ENCODE measurements around the gene YARS2. TPM values are rescaled to one million over a fixed set of nuclear protein-coding genes. Genes with fewer than 3 reads are reported as not detected.

YARS2 gene
- total RNA-seq, 4 donors from 2014 or later: 1.5 to 19.9 (median 10.5) TPM

DNA sequence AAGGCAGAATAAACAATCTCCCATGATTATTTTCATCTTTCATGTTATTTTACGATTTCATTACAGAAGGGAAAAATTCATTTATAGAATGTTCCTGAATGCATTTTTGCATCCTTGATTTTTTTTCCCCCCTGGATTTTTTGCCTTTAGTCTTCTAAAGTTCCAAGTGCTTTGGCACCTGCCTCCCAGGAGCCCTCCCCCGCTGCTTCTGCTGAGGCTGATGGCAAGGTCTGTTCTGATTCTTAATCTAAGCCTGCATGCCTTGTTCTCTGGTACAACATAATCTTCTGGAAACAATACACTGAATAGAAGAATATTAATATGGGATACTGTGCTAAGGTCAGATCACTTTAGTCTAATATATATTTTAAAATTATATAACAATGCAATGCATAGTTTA lies 18.0 kb downstream of the YARS2 start:
- H3K36me3 ChIP-seq: peaks cover 0 to 51% (median 14%) of the 10 kb centered on the region in 4 donors
- no peaks in the 10 kb centered on the region for H3K9me3 ChIP-seq

DNA sequence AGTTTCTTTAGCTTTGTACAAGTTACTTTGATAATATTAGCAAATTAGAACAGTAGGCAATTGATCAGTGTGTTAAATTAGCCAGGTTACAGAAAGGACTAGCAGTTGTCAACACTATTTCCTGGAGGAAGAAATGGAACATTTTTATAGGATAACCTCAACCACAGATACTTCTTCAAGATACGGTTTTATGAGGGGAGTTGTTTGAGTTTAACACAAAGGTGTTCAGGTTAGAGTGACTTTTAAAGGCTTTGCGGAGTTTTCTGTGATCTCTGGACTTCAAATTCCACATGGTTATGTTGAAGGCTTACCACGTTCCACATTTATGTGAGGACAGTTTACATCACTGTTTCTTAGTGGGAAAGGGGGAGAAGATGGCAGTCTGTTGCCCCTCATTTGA lies 19.3 kb downstream of the YARS2 start:
- Histone ChIP-seq H3K9me3 (no peaks in the 10 kb centered on the region), H3K36me3 (peaks cover 0 to 54% (median 14%) of the 10 kb centered on the region in 4 donors), H3K27me3 (no peaks in the 10 kb centered on the region), H3K4me1 (no peaks in the 10 kb centered on the region), H3K4me3 (no peak overlapping the region), H3K27ac (no peak overlapping the region)
- in situ Hi-C loops (cut with MboI; ENCODE audit: low pct_ligation_motif_present in 1 of 4, low pct_unique_long_range_greater_than_20kb in 1 of 4, low sequenced_read_pairs in 3 of 4) (no loop called here), intact Hi-C loops (cut with DNase I; ENCODE audit: low total_unique reads) (no loop called here)
- TF ChIP-seq, protein P1, sequence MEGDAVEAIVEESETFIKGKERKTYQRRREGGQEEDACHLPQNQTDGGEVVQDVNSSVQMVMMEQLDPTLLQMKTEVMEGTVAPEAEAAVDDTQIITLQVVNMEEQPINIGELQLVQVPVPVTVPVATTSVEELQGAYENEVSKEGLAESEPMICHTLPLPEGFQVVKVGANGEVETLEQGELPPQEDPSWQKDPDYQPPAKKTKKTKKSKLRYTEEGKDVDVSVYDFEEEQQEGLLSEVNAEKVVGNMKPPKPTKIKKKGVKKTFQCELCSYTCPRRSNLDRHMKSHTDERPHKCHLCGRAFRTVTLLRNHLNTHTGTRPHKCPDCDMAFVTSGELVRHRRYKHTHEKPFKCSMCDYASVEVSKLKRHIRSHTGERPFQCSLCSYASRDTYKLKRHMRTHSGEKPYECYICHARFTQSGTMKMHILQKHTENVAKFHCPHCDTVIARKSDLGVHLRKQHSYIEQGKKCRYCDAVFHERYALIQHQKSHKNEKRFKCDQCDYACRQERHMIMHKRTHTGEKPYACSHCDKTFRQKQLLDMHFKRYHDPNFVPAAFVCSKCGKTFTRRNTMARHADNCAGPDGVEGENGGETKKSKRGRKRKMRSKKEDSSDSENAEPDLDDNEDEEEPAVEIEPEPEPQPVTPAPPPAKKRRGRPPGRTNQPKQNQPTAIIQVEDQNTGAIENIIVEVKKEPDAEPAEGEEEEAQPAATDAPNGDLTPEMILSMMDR (IDR thresholded peaks at IDR 0.05): no peak
- TF ChIP-seq EP300 (IDR thresholded peaks at IDR 0.05; ENCODE audit: low read depth) (no peak), POLR2AphosphoS5 (IDR thresholded peaks at IDR 0.05) (no peak), POLR2A (IDR thresholded peaks at IDR 0.05) (no peak)
- 56 to 59% methylated on average over 3 of the region's 3 CpGs for WGBS, 2 donors (ENCODE audit: low coverage in 1 of 2)
- DNase-seq: no peak

More for the DNA sequence above, 18.0 kb downstream of the YARS2 start:
- Histone ChIP-seq H3K27ac (no peak overlapping the region), H3K27me3 (no peaks in the 10 kb centered on the region), H3K4me3 (no peak overlapping the region), H3K4me1 (no peaks in the 10 kb centered on the region)
- no peak for TF ChIP-seq EP300 (IDR thresholded peaks at IDR 0.05; ENCODE audit: low read depth)
- TF ChIP-seq, protein P1 (IDR thresholded peaks at IDR 0.05): no peak
- TF ChIP-seq POLR2AphosphoS5 (IDR thresholded peaks at IDR 0.05): no peak
- TF ChIP-seq POLR2A (IDR thresholded peaks at IDR 0.05): no peak
- in situ Hi-C loops (cut with MboI; ENCODE audit: low pct_ligation_motif_present in 1 of 4, low pct_unique_long_range_greater_than_20kb in 1 of 4, low sequenced_read_pairs in 3 of 4): no loop called here
- intact Hi-C loops (cut with DNase I; ENCODE audit: low total_unique reads): no loop called here
- WGBS, 2 donors (ENCODE audit: low coverage in 1 of 2): 86 to 91% methylated on average over 2 of the region's 2 CpGs
- DNase-seq: no peak

DNA sequence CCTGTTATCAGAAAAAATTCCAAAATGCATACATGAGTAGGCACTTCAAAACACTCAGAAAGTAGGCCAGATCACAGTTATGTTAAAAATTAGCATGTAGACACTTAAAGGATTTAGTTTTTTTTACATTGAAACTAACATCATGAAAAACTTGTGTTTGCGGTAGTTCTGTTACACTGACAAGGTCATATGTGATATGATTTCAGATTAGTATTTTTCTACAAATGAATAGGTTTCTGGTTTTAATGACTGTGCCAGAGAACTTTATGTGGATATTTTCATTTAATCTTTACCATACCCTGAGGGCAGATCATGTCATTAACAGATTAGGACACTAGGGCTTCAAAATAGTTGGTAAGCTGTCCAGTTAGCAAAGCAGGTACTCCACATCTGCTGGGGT lies 20.7 kb downstream of the YARS2 start:
- in situ Hi-C loops (cut with MboI; ENCODE audit: low pct_ligation_motif_present in 1 of 4, low pct_unique_long_range_greater_than_20kb in 1 of 4, low sequenced_read_pairs in 3 of 4): no loop called here
- no peaks in the 10 kb centered on the region for H3K4me1 ChIP-seq
- TF ChIP-seq POLR2AphosphoS5 (IDR thresholded peaks at IDR 0.05) (no peak), EP300 (IDR thresholded peaks at IDR 0.05; ENCODE audit: low read depth) (no peak)
- TF ChIP-seq, protein P1 (IDR thresholded peaks at IDR 0.05): no peak

DNA sequence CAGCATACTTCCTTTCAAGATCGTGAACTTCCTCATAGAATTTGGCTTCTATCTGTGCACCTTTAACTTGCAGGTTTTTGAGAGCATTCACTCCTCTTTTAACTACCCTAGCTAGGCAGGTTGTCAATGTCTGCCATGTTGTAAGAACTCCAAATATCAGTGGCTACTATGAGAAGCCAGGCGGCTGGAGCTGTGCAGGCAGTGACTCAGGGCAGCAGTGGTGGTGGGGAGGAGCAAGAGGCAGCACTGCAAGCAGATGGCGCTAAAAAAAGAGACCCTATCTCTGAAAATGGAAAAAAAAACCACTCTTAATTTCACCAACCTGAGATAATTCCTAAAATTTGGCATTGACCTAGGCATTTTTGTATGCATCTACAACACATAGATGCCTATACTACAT lies 28.5 kb downstream of the YARS2 start:
- WGBS, 2 donors (ENCODE audit: low coverage in 1 of 2): 84 to 90% methylated on average over 3 of the region's 3 CpGs

More for the DNA sequence above, 20.7 kb downstream of the YARS2 start:
- intact Hi-C loops (cut with DNase I; ENCODE audit: low total_unique reads): no loop called here
- DNase-seq: no peak
- H3K27me3 ChIP-seq: no peaks in the 10 kb centered on the region
- H3K9me3 ChIP-seq: no peaks in the 10 kb centered on the region
- 93 to 95% methylated on average over 1 of the region's 1 CpG for WGBS, 2 donors (ENCODE audit: low coverage in 1 of 2)
- H3K4me3 ChIP-seq: no peak overlapping the region
- H3K36me3 ChIP-seq: peaks cover 0 to 62% (median 9%) of the 10 kb centered on the region in 4 donors
- H3K27ac ChIP-seq: no peak overlapping the region

More for the DNA sequence above, 28.5 kb downstream of the YARS2 start:
- DNase-seq: no peak
- H3K27me3 ChIP-seq: no peaks in the 10 kb centered on the region
- H3K4me3 ChIP-seq: no peak overlapping the region
- intact Hi-C loops (cut with DNase I; ENCODE audit: low total_unique reads): no loop called here
- peaks cover 0 to 39% (median 11%) of the 10 kb centered on the region in 4 donors for H3K36me3 ChIP-seq
- H3K27ac ChIP-seq: no peak overlapping the region
- in situ Hi-C loops (cut with MboI; ENCODE audit: low pct_ligation_motif_present in 1 of 4, low pct_unique_long_range_greater_than_20kb in 1 of 4, low sequenced_read_pairs in 3 of 4): no loop called here
- TF ChIP-seq, protein P1 (IDR thresholded peaks at IDR 0.05): no peak
- TF ChIP-seq POLR2A (IDR thresholded peaks at IDR 0.05): no peak
- TF ChIP-seq POLR2AphosphoS5 (IDR thresholded peaks at IDR 0.05): no peak
- TF ChIP-seq EP300 (IDR thresholded peaks at IDR 0.05; ENCODE audit: low read depth): no peak
- no peaks in the 10 kb centered on the region for H3K4me1 ChIP-seq
- no peaks in the 10 kb centered on the region for H3K9me3 ChIP-seq

Measured in transverse colon (tissue), 4 donors.